Loucy (cell line): ENCODE results near the gene CNPY1.

Source experiments
- EZH2phosphoT487 ChIP-seq: fragments of 200-600 bp; IDR thresholded peaks from 2 replicates; pipeline ENCODE4 v1.6.1; 2018; ENCODE audit warnings: antibody characterized with exemption, mild to moderate bottlenecking, moderate library complexity, borderline replicate concordance
- TF ChIP-seq, protein P1 (sequence below): fragments of 200-600 bp; sonication (generic); conservative IDR thresholded peaks from 2 replicates; pipeline ENCODE4 v1.5.1; 2014; ENCODE audit warnings: mild to moderate bottlenecking, antibody characterized with exemption, low read length

DNA sequence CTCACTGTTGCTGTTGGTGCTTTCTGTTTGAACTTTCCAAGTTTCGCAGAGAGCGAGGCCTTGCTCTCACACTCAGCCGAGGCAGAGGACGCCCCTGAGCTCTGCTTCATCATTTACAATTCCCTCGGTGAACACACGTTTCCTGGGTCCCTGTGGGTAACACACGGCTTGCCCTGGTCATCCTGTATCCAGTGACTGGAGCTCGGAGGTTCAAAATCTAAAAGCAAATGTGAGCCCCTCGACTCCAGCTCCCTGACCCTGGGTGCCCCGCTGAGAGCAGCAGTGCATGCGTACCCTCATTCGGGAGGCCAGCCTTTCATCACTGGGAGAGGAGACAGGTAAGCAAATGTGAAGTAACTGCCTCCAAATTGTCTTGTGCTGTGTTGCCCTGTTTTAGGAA, 5.8 kb downstream of the CNPY1 start:
- TF ChIP-seq, protein P1, sequence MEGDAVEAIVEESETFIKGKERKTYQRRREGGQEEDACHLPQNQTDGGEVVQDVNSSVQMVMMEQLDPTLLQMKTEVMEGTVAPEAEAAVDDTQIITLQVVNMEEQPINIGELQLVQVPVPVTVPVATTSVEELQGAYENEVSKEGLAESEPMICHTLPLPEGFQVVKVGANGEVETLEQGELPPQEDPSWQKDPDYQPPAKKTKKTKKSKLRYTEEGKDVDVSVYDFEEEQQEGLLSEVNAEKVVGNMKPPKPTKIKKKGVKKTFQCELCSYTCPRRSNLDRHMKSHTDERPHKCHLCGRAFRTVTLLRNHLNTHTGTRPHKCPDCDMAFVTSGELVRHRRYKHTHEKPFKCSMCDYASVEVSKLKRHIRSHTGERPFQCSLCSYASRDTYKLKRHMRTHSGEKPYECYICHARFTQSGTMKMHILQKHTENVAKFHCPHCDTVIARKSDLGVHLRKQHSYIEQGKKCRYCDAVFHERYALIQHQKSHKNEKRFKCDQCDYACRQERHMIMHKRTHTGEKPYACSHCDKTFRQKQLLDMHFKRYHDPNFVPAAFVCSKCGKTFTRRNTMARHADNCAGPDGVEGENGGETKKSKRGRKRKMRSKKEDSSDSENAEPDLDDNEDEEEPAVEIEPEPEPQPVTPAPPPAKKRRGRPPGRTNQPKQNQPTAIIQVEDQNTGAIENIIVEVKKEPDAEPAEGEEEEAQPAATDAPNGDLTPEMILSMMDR: no peak
- TF ChIP-seq EZH2phosphoT487: no peak
